Astrocyte (in vitro differentiated cells and primary cell): ENCODE measurements around the gene RAB8B. TPM values are rescaled to one million over a fixed set of nuclear protein-coding genes. Genes with fewer than 3 reads are reported as not detected.

Source experiments
- DNase-seq: peaks from one replicate; pipeline ENCODE4 v3.0.0-alpha.2; 2010; ENCODE audit warnings: low read depth
- FAIRE-seq: peaks from 2 replicates; lab custom pipeline; 2011; peaks lifted over from hg19 to GRCh38; lab: Jason Lieb, UNC
- H2AFZ ChIP-seq: 2 replicates; pipeline ENCODE4 v1.6.0; 2012; ENCODE audit warnings: low read depth, low read length, inconsistent platforms
- H3K27ac ChIP-seq: 2 replicates; pipeline ENCODE4 v1.5.1; 2011; ENCODE audit warnings: low read depth, low read length, inconsistent platforms
- H3K27me3 ChIP-seq: 2 replicates; pipeline ENCODE4 v1.6.0; 2011; ENCODE audit warnings: low read length, inconsistent platforms; ENCODE audit not compliant: insufficient read depth
- H3K36me3 ChIP-seq: 2 replicates; pipeline ENCODE4 v1.5.1; 2011; ENCODE audit warnings: low read length, inconsistent platforms; ENCODE audit not compliant: insufficient read depth
- H3K4me1 ChIP-seq: 2 replicates; pipeline ENCODE4 v1.5.1; 2011; ENCODE audit warnings: low read length, inconsistent platforms; ENCODE audit not compliant: insufficient read depth
- H3K4me2 ChIP-seq: 2 replicates; pipeline ENCODE4 v1.6.0; 2012; ENCODE audit warnings: low read length, inconsistent platforms
- H3K4me3 ChIP-seq: 2 replicates; pipeline ENCODE4 v1.5.1; 2011; ENCODE audit warnings: low read depth, mild to moderate bottlenecking, low read length, inconsistent platforms; ENCODE audit not compliant: insufficient read depth
- H3K79me2 ChIP-seq: 2 replicates; pipeline ENCODE4 v1.6.0; 2012; ENCODE audit warnings: mild to moderate bottlenecking, low read length, inconsistent platforms; ENCODE audit not compliant: insufficient read depth
- H3K9ac ChIP-seq: 2 replicates; pipeline ENCODE4 v1.6.0; 2012; ENCODE audit warnings: mild to moderate bottlenecking, low read length, inconsistent platforms
- H3K9me3 ChIP-seq: 2 replicates; pipeline ENCODE4 v1.5.1; 2012; ENCODE audit warnings: low read depth, mild to moderate bottlenecking, low read length, inconsistent platforms; ENCODE audit not compliant: insufficient read depth
- H4K20me1 ChIP-seq: 2 replicates; pipeline ENCODE4 v1.6.0; 2012; ENCODE audit warnings: low read length, inconsistent platforms; ENCODE audit not compliant: insufficient read depth
- H3K27ac Mint-ChIP-seq: one replicate; pipeline ENCODE4 v1.8.0; 2021; ENCODE audit warnings: mild to moderate bottlenecking, mixed read lengths; ENCODE audit not compliant: unreplicated experiment
- H3K27me3 Mint-ChIP-seq: one replicate; pipeline ENCODE4 v1.8.0; 2021; ENCODE audit warnings: low read depth, mixed read lengths; ENCODE audit not compliant: unreplicated experiment
- H3K36me3 Mint-ChIP-seq: one replicate; pipeline ENCODE4 v1.8.0; 2021; ENCODE audit warnings: low read depth, mixed read lengths; ENCODE audit not compliant: unreplicated experiment
- H3K4me1 Mint-ChIP-seq: one replicate; pipeline ENCODE4 v1.8.0; 2021; ENCODE audit warnings: low read depth, mixed read lengths; ENCODE audit not compliant: unreplicated experiment
- H3K4me3 Mint-ChIP-seq: one replicate; pipeline ENCODE4 v1.8.0; 2021; ENCODE audit warnings: mild to moderate bottlenecking, moderate library complexity, mixed read lengths; ENCODE audit not compliant: unreplicated experiment
- H3K9me3 Mint-ChIP-seq: one replicate; pipeline ENCODE4 v1.8.0; 2021; ENCODE audit warnings: mild to moderate bottlenecking, mixed read lengths; ENCODE audit not compliant: unreplicated experiment
- CTCF ChIP-seq: IDR thresholded peaks from 2 replicates; pipeline ENCODE4 v1.5.1; 2011; ENCODE audit warnings: low read depth, mild to moderate bottlenecking, inconsistent platforms, low read length, moderate library complexity; ENCODE audit not compliant: insufficient read depth
- EZH2 ChIP-seq: IDR thresholded peaks from 2 replicates; pipeline ENCODE4 v1.6.1; 2012; ENCODE audit warnings: mild to moderate bottlenecking, low read length, inconsistent platforms; ENCODE audit not compliant: insufficient read depth
- total RNA-seq: library from RNA; stranded (reverse); gene quantifications from 2 replicates; pipeline ENCODE4 v1.2.1, GENCODE V29; 2021

RAB8B gene
- total RNA-seq, 1 donor from 2014 or later, result 49.3 TPM

- Mint-ChIP-seq H3K4me3 (no peak overlapping the region), H3K9me3 (no peaks in the 10 kb centered on the region), H3K4me1 (peaks cover 23% of the 10 kb centered on the region), H3K27me3 (no peaks in the 10 kb centered on the region), H3K36me3 (peaks cover 2% of the 10 kb centered on the region), H3K27ac (no peak overlapping the region)
- no peak overlapping the region for H3K4me3 ChIP-seq
- peaks cover 26% of the 10 kb centered on the region for H3K79me2 ChIP-seq
- no peak overlapping the region for H2AFZ ChIP-seq
- TF ChIP-seq EZH2 (no peak), CTCF (no peak)
- FAIRE-seq, result no peak
- H3K27ac ChIP-seq, result peak overlapping the region; percentile 46
- peaks cover 4% of the 10 kb centered on the region for H3K36me3 ChIP-seq
- no peak for DNase-seq
- no peak overlapping the region for H3K4me2 ChIP-seq
- no peaks in the 10 kb centered on the region for H4K20me1 ChIP-seq
- no peaks in the 10 kb centered on the region for H3K27me3 ChIP-seq
- H3K9me3 ChIP-seq, result no peaks in the 10 kb centered on the region
- no peak overlapping the region for H3K9ac ChIP-seq
- H3K4me1 ChIP-seq, result peaks cover 14% of the 10 kb centered on the region
These were observed 29.8 kb downstream of the RAB8B start for GRCh38 chr15:63219196-63219710.

GRCh38 chr15:63221346-63221745 lies 31.9 kb downstream of the RAB8B start:
- peaks cover 23% of the 10 kb centered on the region for H3K4me1 Mint-ChIP-seq
- Histone ChIP-seq H3K9me3 (no peaks in the 10 kb centered on the region), H3K27ac (no peak overlapping the region), H3K4me1 (peaks cover 14% of the 10 kb centered on the region), H4K20me1 (no peaks in the 10 kb centered on the region), H3K36me3 (peaks cover 4% of the 10 kb centered on the region), H3K27me3 (no peaks in the 10 kb centered on the region), H3K4me3 (no peak overlapping the region), H2AFZ (no peak overlapping the region), H3K9ac (no peak overlapping the region), H3K79me2 (peaks cover 19% of the 10 kb centered on the region), H3K4me2 (peak overlapping the region; percentile 6)
- peaks cover 2% of the 10 kb centered on the region for H3K36me3 Mint-ChIP-seq
- H3K9me3 Mint-ChIP-seq, result no peaks in the 10 kb centered on the region
- no peak overlapping the region for H3K27ac Mint-ChIP-seq
- no peak for FAIRE-seq
- DNase-seq, result no peak
- no peak overlapping the region for H3K4me3 Mint-ChIP-seq
- no peaks in the 10 kb centered on the region for H3K27me3 Mint-ChIP-seq
- TF ChIP-seq EZH2, result no peak
- no peak for TF ChIP-seq CTCF

GRCh38 chr15:63223463-63223862 lies 34.1 kb downstream of the RAB8B start:
- no peak overlapping the region for H3K9ac ChIP-seq
- no peak overlapping the region for H3K27ac Mint-ChIP-seq
- no peaks in the 10 kb centered on the region for H3K27me3 Mint-ChIP-seq
- no peak overlapping the region for H3K27ac ChIP-seq
- FAIRE-seq (no peak), DNase-seq (no peak)
- peaks cover 20% of the 10 kb centered on the region for H3K79me2 ChIP-seq
- no peaks in the 10 kb centered on the region for H3K9me3 Mint-ChIP-seq
- H3K4me3 ChIP-seq, result no peak overlapping the region
- no peaks in the 10 kb centered on the region for H4K20me1 ChIP-seq
- peaks cover 2% of the 10 kb centered on the region for H3K36me3 Mint-ChIP-seq
- no peak for TF ChIP-seq CTCF
- TF ChIP-seq EZH2, result no peak
- H3K4me1 ChIP-seq, result peaks cover 8% of the 10 kb centered on the region
- peaks cover 4% of the 10 kb centered on the region for H3K36me3 ChIP-seq
- no peaks in the 10 kb centered on the region for H3K9me3 ChIP-seq
- peaks cover 25% of the 10 kb centered on the region for H3K4me1 Mint-ChIP-seq
- H3K27me3 ChIP-seq, result no peaks in the 10 kb centered on the region
- no peak overlapping the region for H3K4me3 Mint-ChIP-seq
- H2AFZ ChIP-seq, result no peak overlapping the region
- H3K4me2 ChIP-seq, result no peak overlapping the region
